Endodermal cell (in vitro differentiated cells): ENCODE measurements around the gene LOXL3. TPM values are rescaled to one million over a fixed set of nuclear protein-coding genes. Genes with fewer than 3 reads are reported as not detected.

Experiments
- DNase-seq: peaks from one replicate; pipeline ENCODE4 v3.0.0-alpha.2; 2017
- H3K27ac ChIP-seq: 2 replicates; pipeline ENCODE4 v1.5.1; 2013; ENCODE audit warnings: mild to moderate bottlenecking, low read depth, low read length, moderate library complexity
- H3K27me3 ChIP-seq: 2 replicates; pipeline ENCODE4 v1.6.1; 2013; ENCODE audit warnings: mild to moderate bottlenecking, low read length, moderate library complexity; ENCODE audit not compliant: insufficient read depth, control insufficient read depth, poor library complexity, severe bottlenecking
- H3K36me3 ChIP-seq: 2 replicates; pipeline ENCODE4 v1.7.0; 2013; ENCODE audit warnings: mild to moderate bottlenecking, low read length, moderate library complexity; ENCODE audit not compliant: control insufficient read depth, insufficient read depth
- H3K4me1 ChIP-seq: one replicate; pipeline ENCODE4 v1.7.0; 2013; ENCODE audit warnings: low read length; ENCODE audit not compliant: control insufficient read depth, insufficient read depth
- H3K4me3 ChIP-seq: 2 replicates; pipeline ENCODE4 v1.5.1; 2013; ENCODE audit warnings: mild to moderate bottlenecking, low read length, moderate library complexity
- H3K9ac ChIP-seq: 2 replicates; pipeline ENCODE4 v1.6.1; 2013; ENCODE audit warnings: mild to moderate bottlenecking, low read length, moderate library complexity; ENCODE audit not compliant: poor library complexity, severe bottlenecking; ENCODE audit errors: extremely low read depth
- H3K9me3 ChIP-seq: 2 replicates; pipeline ENCODE4 v1.6.1; 2013; ENCODE audit warnings: mild to moderate bottlenecking, low read length, moderate library complexity; ENCODE audit not compliant: control insufficient read depth
- H3K27ac Mint-ChIP-seq: 2 replicates; pipeline ENCODE4 v1.8.0; 2020; ENCODE audit warnings: mixed read lengths
- H3K27me3 Mint-ChIP-seq: 2 replicates; pipeline ENCODE4 v1.8.0; 2021; ENCODE audit warnings: mild to moderate bottlenecking, mixed read lengths; ENCODE audit not compliant: insufficient read depth
- H3K36me3 Mint-ChIP-seq: 2 replicates; pipeline ENCODE4 v1.8.0; 2020; ENCODE audit warnings: low read depth, mixed read lengths
- H3K4me1 Mint-ChIP-seq: 2 replicates; pipeline ENCODE4 v1.8.0; 2020; ENCODE audit warnings: mixed read lengths
- H3K4me3 Mint-ChIP-seq: 2 replicates; pipeline ENCODE4 v1.8.0; 2020; ENCODE audit warnings: mild to moderate bottlenecking, moderate library complexity, mixed read lengths
- H3K9me3 Mint-ChIP-seq: 2 replicates; pipeline ENCODE4 v1.8.0; 2020; ENCODE audit warnings: mild to moderate bottlenecking, mixed read lengths
- CTCF ChIP-seq: fragments of 200-600 bp; sonication (generic); conservative IDR thresholded peaks from 2 replicates; pipeline ENCODE4 v1.5.0; 2021; ENCODE audit warnings: antibody characterized with exemption, mild to moderate bottlenecking
- WGBS, 2 experiments: methylation state at CpG; one replicate each; pipeline versions ENCODE4 v1.1.5 to v1.1.7; 2013; ENCODE audit warnings: missing lambda C conversion rate in 2 of 2, mixed read lengths in 1 of 2; ENCODE audit not compliant: insufficient coverage in 1 of 2, insufficient read length in 1 of 2; 5-methylcytosine and 5-hydroxymethylcytosine counted together
- total RNA-seq, 2 donors: library from RNA; stranded (reverse); fragmentation: NEBNext Ultra II Directional in 1 of 2; extraction: Animal tissue kit (Norgen Biotek cat#: 25700) in 1 of 2; gene quantifications; 2 replicates in 1 of 2; 3 replicates in 1 of 2; pipeline ENCODE4 v1.2.1, GENCODE V29; 2021

The LOXL3 gene
- total RNA-seq, 2 donors from 2014 or later: 5.4 to 7.6 TPM

GRCh38 chr2:74515981-74516633 lies 37.6 kb downstream of the LOXL3 start:
- Histone ChIP-seq H3K9ac (no peak overlapping the region), H3K9me3 (peaks cover 9% of the 10 kb centered on the region), H3K4me1 (peaks cover 3% of the 10 kb centered on the region), H3K27me3 (peaks cover 100% of the 10 kb centered on the region), H3K27ac (no peak overlapping the region), H3K36me3 (no peaks in the 10 kb centered on the region), H3K4me3 (no peak overlapping the region)
- Mint-ChIP-seq H3K27me3 (peaks cover 96% of the 10 kb centered on the region), H3K4me1 (peaks cover 9% of the 10 kb centered on the region), H3K4me3 (peak overlapping the region; percentile 44), H3K27ac (no peak overlapping the region), H3K36me3 (peaks cover 2% of the 10 kb centered on the region), H3K9me3 (peaks cover 9% of the 10 kb centered on the region)
- peak; percentile 95 for DNase-seq
- TF ChIP-seq CTCF: no peak
- 4 to 11% methylated on average over 32 to 72 of the region's 72 CpGs for WGBS, 2 experiments

DNA sequence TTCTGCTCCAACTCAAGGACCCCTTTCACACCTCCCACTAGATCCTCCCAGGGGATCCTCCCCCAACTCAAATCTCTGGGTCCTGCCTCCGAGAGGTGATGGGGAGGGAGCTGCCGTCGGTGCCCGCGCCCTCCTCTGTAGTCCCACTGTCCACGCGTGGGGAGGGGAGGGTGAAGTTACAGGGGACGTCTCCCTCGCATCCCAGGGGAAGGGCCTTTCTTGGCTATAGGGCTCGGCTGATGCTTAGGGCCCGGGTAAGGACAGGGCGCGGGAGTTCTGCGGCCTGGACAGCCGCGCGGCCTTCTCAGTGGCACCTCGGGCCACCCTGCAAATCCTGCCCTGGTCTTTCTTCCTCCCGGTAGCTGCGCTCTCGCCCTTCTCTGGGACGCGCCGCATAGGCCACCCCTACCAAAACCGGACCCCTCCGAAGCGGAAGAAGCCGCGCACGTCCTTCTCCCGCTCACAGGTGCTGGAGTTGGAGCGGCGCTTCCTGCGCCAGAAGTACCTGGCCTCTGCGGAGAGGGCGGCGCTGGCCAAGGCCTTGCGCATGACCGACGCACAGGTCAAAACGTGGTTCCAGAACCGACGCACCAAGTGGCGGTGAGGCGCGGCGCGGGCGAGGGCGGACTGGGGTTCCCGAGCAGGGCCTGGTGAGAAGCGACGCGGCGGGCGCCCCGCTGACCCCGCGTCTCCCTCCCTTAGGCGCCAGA lies 38.3 kb downstream of the LOXL3 start:
- Mint-ChIP-seq H3K36me3 (peaks cover 2% of the 10 kb centered on the region), H3K4me1 (peaks cover 9% of the 10 kb centered on the region), H3K9me3 (peaks cover 9% of the 10 kb centered on the region), H3K27me3 (peaks cover 96% of the 10 kb centered on the region), H3K27ac (no peak overlapping the region), H3K4me3 (peak overlapping the region; percentile 44)
- no peak overlapping the region for H3K27ac ChIP-seq
- H3K36me3 ChIP-seq: no peaks in the 10 kb centered on the region
- no peak overlapping the region for H3K9ac ChIP-seq
- 7 to 8% methylated on average over 24 to 60 of the region's 60 CpGs for WGBS, 2 experiments
- H3K4me3 ChIP-seq: no peak overlapping the region
- peaks cover 100% of the 10 kb centered on the region for H3K27me3 ChIP-seq
- TF ChIP-seq CTCF: peak; percentile 25
- DNase-seq: peak; percentile 85
- H3K4me1 ChIP-seq: peaks cover 3% of the 10 kb centered on the region
- H3K9me3 ChIP-seq: peaks cover 9% of the 10 kb centered on the region

- no peak within 1 kb of the TSS for H3K27ac ChIP-seq
- Mint-ChIP-seq H3K4me1 (peaks cover 9% of the 10 kb centered on the region), H3K9me3 (peaks cover 9% of the 10 kb centered on the region), H3K4me3 (peak within 1 kb of the TSS; percentile 44), H3K36me3 (peaks cover 2% of the 10 kb centered on the region), H3K27ac (no peak within 1 kb of the TSS), H3K27me3 (peaks cover 96% of the 10 kb centered on the region)
- WGBS, 2 experiments: 3 to 5% methylated on average over 16 to 82 of the region's 82 CpGs
- peaks cover 3% of the 10 kb centered on the region for H3K4me1 ChIP-seq
- H3K4me3 ChIP-seq: no peak within 1 kb of the TSS
- H3K9me3 ChIP-seq: peaks cover 9% of the 10 kb centered on the region
- no peak within 1 kb of the TSS for H3K9ac ChIP-seq
- peaks cover 100% of the 10 kb centered on the region for H3K27me3 ChIP-seq
- no peaks in the 10 kb centered on the region for H3K36me3 ChIP-seq
- peak; percentile 76 for DNase-seq
- no peak for TF ChIP-seq CTCF
These were observed 39.1 kb downstream of the LOXL3 start, which contains the start of gene TLX2 for GRCh38 chr2:74514368-74515270. TLX2 (plus strand) TSS chr2:74514450; CDS start chr2:74514807, 357 bp downstream.
